Activated naive CD4-positive, alpha-beta T cell treated with anti-CD3 and anti-CD28 coated beads, Interleukin-2, amount 50 U/mL, for 24 hours (primary cell): ENCODE results near the gene KCTD13.
"Not testable (repeated sequence)": the region's sequence is repeated elsewhere in the genome, so short reads cannot be mapped to it uniquely, and the experiment has no call there.

Source experiments
- H3K27ac Mint-ChIP-seq: one replicate; pipeline ENCODE4 v1.8.0; 2021; ENCODE audit warnings: mild to moderate bottlenecking, mixed read lengths
- H3K27me3 Mint-ChIP-seq: one replicate; pipeline ENCODE4 v1.8.0; 2021; ENCODE audit warnings: mixed read lengths
- H3K36me3 Mint-ChIP-seq: one replicate; pipeline ENCODE4 v1.8.0; 2021; ENCODE audit warnings: mixed read lengths
- H3K4me1 Mint-ChIP-seq: one replicate; pipeline ENCODE4 v1.8.0; 2021; ENCODE audit warnings: mixed read lengths
- H3K4me3 Mint-ChIP-seq: one replicate; pipeline ENCODE4 v1.8.0; 2021; ENCODE audit warnings: mild to moderate bottlenecking, mixed read lengths
- H3K9me3 Mint-ChIP-seq: one replicate; pipeline ENCODE4 v1.8.0; 2021; ENCODE audit warnings: mixed read lengths

The KCTD13 gene

GRCh38 chr16:29901607-29901945, 24.4 kb downstream of the KCTD13 start:
- H3K9me3 Mint-ChIP-seq: no peaks in the 10 kb centered on the region
- H3K27me3 Mint-ChIP-seq: peaks cover 13% of the 10 kb centered on the region
- no peaks in the 10 kb centered on the region for H3K36me3 Mint-ChIP-seq
- H3K4me3 Mint-ChIP-seq: peak overlapping the region; percentile 44
- no peak overlapping the region for H3K27ac Mint-ChIP-seq
- H3K4me1 Mint-ChIP-seq: peaks cover 10% of the 10 kb centered on the region

DNA sequence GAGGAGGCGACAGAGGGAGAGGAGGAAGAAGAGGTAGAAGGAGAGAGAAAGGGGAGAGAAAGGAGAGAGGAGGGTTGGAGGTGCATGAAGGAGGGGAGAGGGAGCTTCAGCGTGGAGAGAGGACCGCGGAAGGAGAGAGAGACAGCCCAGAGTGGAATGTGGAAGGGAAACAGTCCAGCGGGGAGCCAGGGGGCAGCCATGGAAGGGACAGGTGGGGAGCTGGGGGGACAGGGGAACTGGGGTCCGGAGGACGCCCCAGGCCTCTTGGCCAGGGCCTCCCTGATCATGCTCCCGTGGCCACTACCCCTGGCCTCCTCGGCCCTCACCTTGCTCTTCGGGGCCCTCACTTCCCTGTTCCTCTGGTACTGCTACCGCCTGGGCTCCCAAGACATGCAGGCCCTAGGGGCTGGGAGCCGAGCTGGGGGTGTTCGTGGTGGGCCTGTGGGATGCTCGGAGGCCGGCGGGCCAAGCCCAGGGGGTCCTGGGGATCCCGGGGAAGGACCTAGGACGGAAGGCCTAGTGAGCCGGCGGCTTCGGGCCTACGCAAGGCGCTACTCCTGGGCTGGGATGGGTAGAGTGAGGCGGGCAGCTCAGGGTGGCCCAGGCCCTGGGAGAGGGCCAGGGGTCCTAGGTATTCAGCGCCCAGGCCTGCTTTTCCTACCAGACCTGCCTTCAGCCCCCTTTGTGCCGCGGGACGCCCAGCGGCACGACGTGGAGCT, 25.0 kb downstream of the KCTD13 start:
- peak overlapping the region; percentile 72 for H3K4me3 Mint-ChIP-seq
- peaks cover 10% of the 10 kb centered on the region for H3K4me1 Mint-ChIP-seq
- no peaks in the 10 kb centered on the region for H3K36me3 Mint-ChIP-seq
- peaks cover 13% of the 10 kb centered on the region for H3K27me3 Mint-ChIP-seq
- H3K9me3 Mint-ChIP-seq: no peaks in the 10 kb centered on the region
- H3K27ac Mint-ChIP-seq: no peak overlapping the region

DNA sequence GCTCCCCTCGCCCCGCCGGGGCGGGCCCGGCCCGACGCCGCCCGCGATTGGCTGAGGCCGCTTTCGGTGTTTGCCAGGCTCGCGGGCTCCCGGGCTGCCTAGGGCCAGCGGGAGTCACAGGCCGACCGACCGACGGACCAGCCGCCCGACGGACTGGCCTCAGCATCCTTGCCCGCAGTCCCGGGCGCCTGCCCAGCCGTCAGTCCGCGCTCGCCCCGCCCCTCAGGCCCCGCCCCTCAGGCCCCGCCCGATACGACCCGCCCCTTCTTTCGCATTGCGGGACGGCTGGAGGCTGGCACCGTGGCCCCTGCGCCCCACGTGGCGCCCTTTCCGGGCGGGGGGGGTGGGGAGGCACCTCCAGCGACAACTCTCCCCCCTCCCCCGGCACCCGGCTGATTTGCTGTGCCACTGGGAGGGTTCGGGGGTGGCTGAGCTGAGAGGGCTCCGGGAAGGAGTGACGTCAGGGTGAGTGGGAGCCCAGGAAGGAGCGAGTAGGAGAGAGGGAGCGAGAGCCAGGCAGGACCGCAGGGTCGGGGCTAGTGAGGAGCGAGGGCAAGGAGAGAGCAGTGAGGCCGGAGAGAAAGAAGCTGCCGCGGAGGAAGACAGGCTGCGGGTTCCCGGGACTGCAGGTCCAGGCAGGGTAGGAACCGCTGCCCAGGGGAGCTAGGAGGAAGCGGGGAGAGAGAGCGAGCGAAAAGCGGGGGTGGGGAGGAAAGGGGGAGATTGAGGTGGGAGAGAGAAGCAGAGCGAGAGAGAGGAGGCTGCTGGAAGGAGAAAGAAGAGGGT, 25.7 kb downstream of the KCTD13 start, which contains the start of gene ASPHD1:
TSS of gene ASPHD1 (plus strand) at position 387 of the 786 bp plus-strand sequence. CDS start 484 bp downstream, outside the sequence.
- no peaks in the 10 kb centered on the region for H3K9me3 Mint-ChIP-seq
- peaks cover 15% of the 10 kb centered on the region for H3K27me3 Mint-ChIP-seq
- H3K4me1 Mint-ChIP-seq: peaks cover 10% of the 10 kb centered on the region
- H3K36me3 Mint-ChIP-seq: no peaks in the 10 kb centered on the region
- peak within 1 kb of the TSS; percentile 77 for H3K27ac Mint-ChIP-seq
- peak within 1 kb of the TSS; percentile 72 for H3K4me3 Mint-ChIP-seq

DNA sequence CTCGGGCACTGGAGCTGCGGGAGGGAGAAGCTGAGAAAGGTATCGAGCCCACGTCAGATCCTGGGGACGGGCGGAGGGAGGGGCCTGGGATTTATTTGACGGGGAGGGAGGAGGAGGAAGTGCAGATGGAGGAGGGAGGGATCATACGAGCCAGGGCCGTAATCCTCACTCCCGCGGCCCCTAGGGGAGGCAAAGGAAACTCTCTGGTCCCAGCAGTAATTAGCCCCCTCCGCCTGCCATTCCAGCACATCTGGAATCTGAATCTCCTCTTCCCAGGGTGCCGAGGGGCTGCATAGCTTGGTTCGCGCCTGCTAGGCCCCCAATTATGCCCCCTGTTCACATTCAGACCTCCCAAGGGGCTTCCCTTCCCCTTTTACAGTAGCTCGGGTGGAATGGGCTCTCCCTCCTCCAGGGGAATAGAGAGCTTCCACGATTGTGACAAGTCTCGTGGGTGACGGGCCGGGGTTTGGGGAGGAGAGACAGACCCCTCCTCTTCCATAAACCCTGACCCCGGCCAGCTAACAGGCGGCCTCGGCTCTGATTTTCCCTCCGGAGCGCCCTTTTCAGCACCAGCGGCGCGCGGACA, 26.4 kb downstream of the KCTD13 start, which contains the start of gene SEZ6L2:
TSS of gene SEZ6L2 (minus strand) at position 35 of the 586 bp plus-strand sequence. CDS start 531 bp downstream, outside the sequence.
- Mint-ChIP-seq H3K4me3 (peak within 1 kb of the TSS; percentile 72), H3K27me3 (peaks cover 15% of the 10 kb centered on the region), H3K9me3 (no peaks in the 10 kb centered on the region)

GRCh38 chr16:29898804-29899515, 27.1 kb downstream of the KCTD13 start:
- no peaks in the 10 kb centered on the region for H3K36me3 Mint-ChIP-seq
- no peaks in the 10 kb centered on the region for H3K9me3 Mint-ChIP-seq
- peaks cover 15% of the 10 kb centered on the region for H3K27me3 Mint-ChIP-seq
- H3K4me1 Mint-ChIP-seq: peaks cover 10% of the 10 kb centered on the region
- H3K27ac Mint-ChIP-seq: no peak overlapping the region
- H3K4me3 Mint-ChIP-seq: peak overlapping the region; percentile 47

More for the DNA sequence above, 26.4 kb downstream of the KCTD13 start, which contains the start of gene SEZ6L2:
- Mint-ChIP-seq H3K27ac (no peak within 1 kb of the TSS), H3K4me1 (peaks cover 10% of the 10 kb centered on the region), H3K36me3 (no peaks in the 10 kb centered on the region)

DNA sequence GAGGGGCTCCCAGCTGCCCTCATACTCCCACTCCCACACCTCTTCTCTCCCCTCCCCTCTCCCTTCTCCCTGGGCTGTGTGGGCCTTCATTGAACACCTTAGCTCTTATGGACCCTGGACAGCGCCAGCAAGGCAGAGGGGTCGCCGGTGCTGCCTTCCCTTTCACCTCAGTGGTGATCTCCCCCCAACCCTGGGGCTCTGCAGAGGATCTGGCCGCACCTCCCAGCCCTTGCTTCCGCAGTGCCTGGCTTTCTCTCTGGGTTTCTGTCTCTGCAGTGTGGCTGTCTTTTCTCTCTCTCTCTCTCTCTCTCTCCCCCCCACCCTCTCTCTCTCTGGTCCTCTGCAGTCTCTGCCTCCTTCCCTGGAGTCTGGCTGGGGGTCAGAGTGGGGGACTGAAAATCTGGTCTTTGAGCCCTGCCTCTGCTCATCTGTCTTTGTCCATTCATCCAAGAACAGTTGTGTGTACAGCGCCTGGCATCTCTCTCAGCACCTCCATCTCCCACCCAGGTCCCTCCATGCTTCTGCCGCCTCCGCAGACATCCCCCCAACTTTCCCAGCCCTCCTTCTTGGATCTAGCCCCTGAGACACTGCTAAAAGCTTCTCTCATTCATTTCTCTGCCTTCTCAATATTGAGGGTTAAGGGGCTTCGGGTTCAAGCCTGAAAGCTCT, 27.8 kb downstream of the KCTD13 start:
- no peak overlapping the region for H3K27ac Mint-ChIP-seq
- H3K4me3 Mint-ChIP-seq: peak overlapping the region; percentile 47
- H3K27me3 Mint-ChIP-seq: peaks cover 15% of the 10 kb centered on the region
- no peaks in the 10 kb centered on the region for H3K9me3 Mint-ChIP-seq
- H3K36me3 Mint-ChIP-seq: no peaks in the 10 kb centered on the region
- H3K4me1 Mint-ChIP-seq: peaks cover 6% of the 10 kb centered on the region

DNA sequence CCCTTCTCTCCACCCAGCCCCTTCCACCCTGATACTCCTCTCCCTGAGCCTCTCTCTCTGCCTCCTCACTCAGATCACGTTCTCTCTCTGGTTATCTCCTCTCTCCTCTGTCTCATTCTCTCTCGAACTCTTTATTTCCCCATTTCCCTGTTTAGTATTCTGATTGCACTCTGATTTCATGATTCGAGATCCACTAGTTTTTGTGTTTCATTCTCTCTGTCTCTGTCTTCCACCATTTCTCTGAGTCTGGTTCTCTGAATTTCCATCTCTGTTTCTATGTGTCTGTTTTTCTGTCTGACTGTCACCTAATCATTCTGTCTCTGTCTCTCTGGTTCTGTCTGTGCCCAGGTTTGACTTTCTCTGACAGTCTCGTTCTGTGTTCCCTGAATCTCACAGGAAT, 28.7 kb downstream of the KCTD13 start:
- H3K4me3 Mint-ChIP-seq: no peak overlapping the region
- H3K36me3 Mint-ChIP-seq: no peaks in the 10 kb centered on the region
- peak overlapping the region; percentile 52 for H3K27ac Mint-ChIP-seq
- H3K27me3 Mint-ChIP-seq: peaks cover 15% of the 10 kb centered on the region
- H3K4me1 Mint-ChIP-seq: peaks cover 6% of the 10 kb centered on the region
- H3K9me3 Mint-ChIP-seq: no peaks in the 10 kb centered on the region

- Mint-ChIP-seq H3K36me3 (no peaks in the 10 kb centered on the region), H3K4me3 (no peak overlapping the region), H3K27ac (no peak overlapping the region), H3K9me3 (no peaks in the 10 kb centered on the region), H3K4me1 (peaks cover 6% of the 10 kb centered on the region), H3K27me3 (peaks cover 15% of the 10 kb centered on the region)
Measured at GRCh38 chr16:29896841-29897240, 29.2 kb downstream of the KCTD13 start.

DNA sequence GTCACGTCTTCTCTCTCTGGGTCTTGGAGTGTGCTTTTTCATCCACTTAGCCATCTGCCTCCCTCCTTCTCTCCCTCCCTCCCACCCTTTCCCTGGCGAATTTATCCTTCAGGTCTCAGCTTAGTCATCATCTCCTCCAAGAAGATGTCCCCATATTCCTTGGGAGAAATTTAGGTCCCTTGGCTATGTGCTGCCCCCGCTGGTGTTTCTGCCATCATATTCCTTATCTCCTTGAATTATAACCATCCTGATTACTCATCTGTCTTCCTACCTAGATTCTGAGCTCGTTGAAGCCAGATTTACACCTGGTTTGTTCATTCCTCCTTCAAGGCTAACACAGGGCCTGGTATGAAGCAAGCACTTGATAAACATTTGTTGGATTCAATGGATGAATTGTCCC, 31.7 kb downstream of the KCTD13 start:
- Mint-ChIP-seq H3K4me3 (no peak overlapping the region), H3K27me3 (peaks cover 15% of the 10 kb centered on the region), H3K27ac (no peak overlapping the region)

DNA sequence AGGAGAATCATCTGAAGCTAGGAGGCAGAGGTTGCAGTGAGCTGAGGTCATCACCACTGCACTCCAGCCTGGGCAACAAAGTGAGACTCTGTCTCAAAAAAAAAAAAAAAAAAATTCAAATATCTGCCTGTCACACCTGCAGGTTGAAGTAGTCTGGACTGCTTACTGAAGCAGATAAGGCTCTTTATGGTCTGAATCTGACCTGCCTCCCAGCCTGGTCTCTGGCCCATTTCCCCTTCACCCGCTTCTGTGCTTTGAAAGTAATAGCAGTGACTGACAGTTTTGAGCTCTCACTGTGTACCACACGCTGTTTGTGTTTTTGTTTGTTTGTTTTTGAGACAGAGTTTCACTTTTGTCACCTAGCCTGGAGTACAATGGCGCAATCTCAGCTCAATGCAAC, 32.5 kb downstream of the KCTD13 start:
- Mint-ChIP-seq H3K36me3 (no peaks in the 10 kb centered on the region), H3K4me1 (no peaks in the 10 kb centered on the region), H3K9me3 (no peaks in the 10 kb centered on the region), H3K4me3 (no peak overlapping the region), H3K27ac (no peak overlapping the region), H3K27me3 (peaks cover 14% of the 10 kb centered on the region)

More for the DNA sequence above, 31.7 kb downstream of the KCTD13 start:
- Mint-ChIP-seq H3K36me3 (no peaks in the 10 kb centered on the region), H3K4me1 (no peaks in the 10 kb centered on the region), H3K9me3 (no peaks in the 10 kb centered on the region)

GRCh38 chr16:29892458-29892813, 33.6 kb downstream of the KCTD13 start:
- no peaks in the 10 kb centered on the region for H3K36me3 Mint-ChIP-seq

DNA sequence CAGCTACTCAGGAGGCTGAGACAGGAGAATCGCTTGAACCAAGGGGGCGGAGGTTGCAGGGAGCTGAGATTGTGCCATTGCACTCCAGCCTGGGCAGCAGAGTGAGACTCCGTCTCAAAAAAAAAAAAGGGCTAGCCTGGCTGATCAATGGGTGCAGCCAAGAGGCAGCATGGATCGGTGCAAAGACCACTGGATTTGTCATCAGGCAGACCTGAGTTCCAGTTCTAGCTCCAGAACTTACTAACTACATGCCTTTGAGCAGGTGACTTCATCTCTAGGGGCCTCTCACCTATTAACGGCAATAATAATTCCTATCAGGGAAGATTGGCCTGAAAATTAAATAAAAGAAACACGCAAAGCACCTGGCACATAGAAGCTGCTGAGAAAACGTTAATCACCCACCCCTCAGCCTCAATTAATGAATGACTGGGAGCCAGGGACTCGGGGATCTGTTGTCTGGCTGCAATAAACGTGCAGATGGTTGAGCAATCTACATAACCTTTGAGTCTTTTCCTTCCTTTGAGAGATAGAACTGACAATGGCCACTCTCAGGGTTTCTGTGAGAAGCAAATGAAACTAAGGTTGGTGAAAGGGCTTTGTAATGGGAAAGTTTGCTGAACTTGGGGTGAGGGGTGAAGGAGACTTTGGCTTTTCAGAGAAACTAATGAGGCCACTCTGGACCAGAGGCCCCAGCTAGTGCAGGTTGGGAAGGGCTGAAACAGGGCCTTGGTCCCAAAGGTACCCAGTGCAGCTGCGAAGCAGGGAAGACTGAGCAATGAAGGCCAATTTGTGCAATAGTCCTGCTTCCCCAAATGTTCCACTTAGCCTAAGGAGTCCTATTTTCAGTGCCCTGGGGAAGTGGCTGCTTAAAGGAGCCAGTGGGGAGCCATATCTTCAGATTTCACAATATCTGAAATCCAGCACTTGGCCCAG, 34.2 kb downstream of the KCTD13 start:
- Mint-ChIP-seq H3K9me3 (no peaks in the 10 kb centered on the region), H3K27me3 (peaks cover 2% of the 10 kb centered on the region), H3K27ac (no peak overlapping the region), H3K4me1 (no peaks in the 10 kb centered on the region), H3K36me3 (no peaks in the 10 kb centered on the region), H3K4me3 (no peak overlapping the region)

More at GRCh38 chr16:29892458-29892813, 33.6 kb downstream of the KCTD13 start:
- Mint-ChIP-seq H3K27me3 (peaks cover 5% of the 10 kb centered on the region), H3K4me3 (no peak overlapping the region), H3K27ac (no peak overlapping the region), H3K4me1 (no peaks in the 10 kb centered on the region), H3K9me3 (no peaks in the 10 kb centered on the region)

GRCh38 chr16:29889372-29889771, 36.7 kb downstream of the KCTD13 start:
- not testable (repeated sequence) for H3K36me3 Mint-ChIP-seq, H3K4me3 Mint-ChIP-seq, H3K4me1 Mint-ChIP-seq, H3K9me3 Mint-ChIP-seq, H3K27ac Mint-ChIP-seq, H3K27me3 Mint-ChIP-seq

DNA sequence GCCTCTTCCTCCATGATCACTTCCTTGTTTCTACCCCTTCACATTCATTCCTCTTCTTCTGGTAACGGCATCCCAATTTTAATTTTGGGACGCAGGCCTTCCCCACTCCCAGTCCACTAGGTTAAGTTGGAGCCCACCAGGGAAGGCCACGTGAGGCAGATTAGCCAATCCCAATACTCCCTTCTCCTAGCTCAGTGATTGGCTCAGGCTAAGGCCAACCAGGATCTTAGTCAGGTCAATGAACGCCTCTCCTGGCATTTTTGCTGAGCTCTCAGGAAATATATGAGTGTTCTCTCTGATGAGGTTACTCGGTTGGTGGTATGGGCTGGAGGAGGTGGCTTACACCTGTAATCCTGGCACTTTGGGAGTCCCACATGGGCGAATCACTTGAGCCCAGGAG, 42.0 kb downstream of the KCTD13 start:
- H3K9me3 Mint-ChIP-seq: no peaks in the 10 kb centered on the region
- H3K36me3 Mint-ChIP-seq: no peaks in the 10 kb centered on the region
- H3K27me3 Mint-ChIP-seq: peaks cover 2% of the 10 kb centered on the region
- H3K4me3 Mint-ChIP-seq: no peak overlapping the region
- no peak overlapping the region for H3K27ac Mint-ChIP-seq
- H3K4me1 Mint-ChIP-seq: no peaks in the 10 kb centered on the region
